ENCODE data around the gene KATNBL1.

GRCh38 chr15:34258151-34258550, 48.3 kb upstream of the KATNBL1 start:
- TF ChIP-seq CTCF (IDR thresholded peaks at IDR 0.05; ENCODE audit: low read depth, low read length, missing input control) = no peak
- no peak for TF ChIP-seq ATF3 (IDR thresholded peaks at IDR 0.05)
- TF ChIP-seq RAD21 (IDR thresholded peaks at IDR 0.05) = no peak
- TF ChIP-seq MAX (IDR thresholded peaks at IDR 0.05) = no peak
- no peak for TF ChIP-seq NR2F2 (IDR thresholded peaks at IDR 0.05)
- no peak for TF ChIP-seq EGR1 (IDR thresholded peaks at IDR 0.05; ENCODE audit: low read depth in 2 of 2)
